ENCODE data around the gene SNRNP35.

Gene SNRNP35

GRCh38 chr12:123433615-123434014 is 24.3 kb upstream of the SNRNP35 start:
- Histone ChIP-seq H3K79me2 (ENCODE audit: low read length) (peaks cover 3% of the 10 kb centered on the region; the same call in 1 of the 2 replicates), H3F3A (ENCODE audit: insufficient read depth, low read length) (no peaks in the 10 kb centered on the region), H3K9ac (ENCODE audit: low read length) (no peak overlapping the region), H3K27me3 (replicated peaks; ENCODE audit: insufficient read depth, low read length) (no peaks in the 10 kb centered on the region), H3K4me2 (ENCODE audit: low read depth, low read length) (no peak overlapping the region), H3K9me2 (replicated peaks; ENCODE audit: insufficient read depth, low read length) (no peaks in the 10 kb centered on the region), H3K27ac (ENCODE audit: low read length) (no peak overlapping the region), H2AFZ (ENCODE audit: low read length) (no peak overlapping the region), H4K20me1 (ENCODE audit: insufficient read depth, low read length) (no peaks in the 10 kb centered on the region), H3K4me1 (ENCODE audit: low read length) (no peaks in the 10 kb centered on the region), H3K4me3 (ENCODE audit: low read length) (no peak overlapping the region), H3K36me3 (replicated peaks; ENCODE audit: insufficient read depth, low read length) (no peaks in the 10 kb centered on the region), H3K9me3 (replicated peaks; ENCODE audit: insufficient read depth, low read length) (no peaks in the 10 kb centered on the region)
- no peak for DNase-seq
- TF ChIP-seq EZH2phosphoT487 (IDR thresholded peaks at IDR 0.05; ENCODE audit: low read length), result no peak
- TF ChIP-seq CTCF (IDR thresholded peaks at IDR 0.05; ENCODE audit: low read length), result no peak

- no peaks in the 10 kb centered on the region for H4K20me1 ChIP-seq (ENCODE audit: insufficient read depth, low read length)
- H3K27ac ChIP-seq (ENCODE audit: low read length), result no peak overlapping the region
- peaks cover 3% of the 10 kb centered on the region; the same call in 1 of the 2 replicates for H3K79me2 ChIP-seq (ENCODE audit: low read length)
- no peaks in the 10 kb centered on the region for H3K36me3 ChIP-seq (replicated peaks; ENCODE audit: insufficient read depth, low read length)
- peak overlapping the region; percentile 47; the same call in 1 of the 2 replicates for H3K4me2 ChIP-seq (ENCODE audit: low read depth, low read length)
- peak overlapping the region; percentile 64; the same call in 1 of the 2 replicates for H3K9ac ChIP-seq (ENCODE audit: low read length)
- no peak for DNase-seq
- peak overlapping the region; percentile 86 for H3K4me3 ChIP-seq (ENCODE audit: low read length)
- no peak for TF ChIP-seq EZH2phosphoT487 (IDR thresholded peaks at IDR 0.05; ENCODE audit: low read length)
- no peak for TF ChIP-seq CTCF (IDR thresholded peaks at IDR 0.05; ENCODE audit: low read length)
- H3K9me2 ChIP-seq (replicated peaks; ENCODE audit: insufficient read depth, low read length), result no peaks in the 10 kb centered on the region
- no peaks in the 10 kb centered on the region for H3K27me3 ChIP-seq (replicated peaks; ENCODE audit: insufficient read depth, low read length)
- H2AFZ ChIP-seq (ENCODE audit: low read length), result peak overlapping the region; percentile 88; the same call in 1 of the 2 replicates
- no peaks in the 10 kb centered on the region for H3F3A ChIP-seq (ENCODE audit: insufficient read depth, low read length)
- H3K9me3 ChIP-seq (replicated peaks; ENCODE audit: insufficient read depth, low read length), result no peaks in the 10 kb centered on the region
- H3K4me1 ChIP-seq (ENCODE audit: low read length), result no peaks in the 10 kb centered on the region
These were observed 22.3 kb upstream of the SNRNP35 start for GRCh38 chr12:123435636-123436016.

GRCh38 chr12:123436017-123436964 is 21.6 kb upstream of the SNRNP35 start, which contains the start of gene RILPL2:
Gene RILPL2 (minus strand): TSS chr12:123436684. CDS start chr12:123436420, 264 bp downstream.
- Histone ChIP-seq H2AFZ (ENCODE audit: low read length) (peak within 1 kb of the TSS; percentile 88), H3K36me3 (replicated peaks; ENCODE audit: insufficient read depth, low read length) (no peaks in the 10 kb centered on the region), H3K9me2 (replicated peaks; ENCODE audit: insufficient read depth, low read length) (no peaks in the 10 kb centered on the region), H3K9ac (ENCODE audit: low read length) (peak within 1 kb of the TSS; percentile 64), H3K27ac (ENCODE audit: low read length) (peak within 1 kb of the TSS; percentile 34; the same call in 1 of the 2 replicates), H3K27me3 (replicated peaks; ENCODE audit: insufficient read depth, low read length) (no peaks in the 10 kb centered on the region), H4K20me1 (ENCODE audit: insufficient read depth, low read length) (no peaks in the 10 kb centered on the region), H3K4me3 (ENCODE audit: low read length) (peak within 1 kb of the TSS; percentile 86), H3K79me2 (ENCODE audit: low read length) (peaks cover 3% of the 10 kb centered on the region; the same call in 1 of the 2 replicates), H3F3A (ENCODE audit: insufficient read depth, low read length) (no peaks in the 10 kb centered on the region; the same call in 1 of the 2 replicates), H3K4me1 (ENCODE audit: low read length) (no peaks in the 10 kb centered on the region), H3K4me2 (ENCODE audit: low read depth, low read length) (peak within 1 kb of the TSS; percentile 47), H3K9me3 (replicated peaks; ENCODE audit: insufficient read depth, low read length) (no peaks in the 10 kb centered on the region)
- no peak for TF ChIP-seq CTCF (IDR thresholded peaks at IDR 0.05; ENCODE audit: low read length)
- no peak for TF ChIP-seq EZH2phosphoT487 (IDR thresholded peaks at IDR 0.05; ENCODE audit: low read length)
- no peak for TF ChIP-seq EZH2 (optimal IDR thresholded peaks at IDR 0.05; ENCODE audit: low read depth, low read length)
- DNase-seq, result peak; percentile 49
